ENCODE measurements around the gene NTHL1.
A peak's percentile ranks its signal among the peaks of the same experiment; 100 is the strongest.

The NTHL1 gene

DNA sequence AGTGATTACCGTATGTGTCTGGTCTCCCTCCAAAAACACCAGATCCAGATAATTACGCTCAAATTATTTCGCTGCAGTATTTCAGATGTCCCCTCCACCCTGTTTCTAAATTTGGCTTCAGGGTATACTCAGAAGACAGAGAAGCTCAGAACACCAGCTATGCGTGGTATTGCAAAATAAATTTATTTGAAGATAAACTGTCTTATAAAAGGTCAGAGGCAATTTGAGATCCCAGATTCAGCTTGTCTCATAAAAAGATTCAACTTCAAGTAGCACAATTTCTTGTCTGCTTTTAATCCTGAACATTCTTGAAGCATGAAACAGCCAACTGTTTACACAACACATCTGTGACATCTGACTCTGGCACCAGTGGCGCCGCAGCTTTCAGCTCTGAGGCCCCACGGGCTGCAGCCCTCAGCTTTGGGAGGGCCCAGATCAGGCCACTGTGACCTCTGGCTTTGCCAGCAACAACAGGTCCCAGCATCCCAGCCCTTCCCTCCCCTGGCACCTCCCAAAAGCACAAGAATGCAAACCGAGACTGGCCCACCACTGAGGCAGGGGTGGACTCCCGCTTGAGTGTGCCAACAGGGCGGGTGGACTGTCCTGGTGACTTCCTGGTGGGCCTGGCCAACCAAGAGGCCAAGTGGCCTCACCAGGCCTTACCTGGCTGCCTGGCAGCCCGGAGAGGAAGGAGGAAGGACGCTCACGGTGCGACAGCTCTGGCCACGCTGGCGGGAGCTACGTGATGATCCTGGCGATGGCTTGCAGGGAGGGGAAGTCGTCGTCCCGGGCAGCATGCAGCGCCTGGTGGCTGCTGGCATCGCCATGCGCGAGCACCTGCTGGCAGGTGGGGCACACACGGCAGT is 49.9 kb downstream of the NTHL1 start:
- no peak for DNase-seq (ENCODE audit: low read depth)
- H3K4me3 ChIP-seq (ENCODE audit: low read depth, low read length): no peak overlapping the region
- TF ChIP-seq, protein P1, sequence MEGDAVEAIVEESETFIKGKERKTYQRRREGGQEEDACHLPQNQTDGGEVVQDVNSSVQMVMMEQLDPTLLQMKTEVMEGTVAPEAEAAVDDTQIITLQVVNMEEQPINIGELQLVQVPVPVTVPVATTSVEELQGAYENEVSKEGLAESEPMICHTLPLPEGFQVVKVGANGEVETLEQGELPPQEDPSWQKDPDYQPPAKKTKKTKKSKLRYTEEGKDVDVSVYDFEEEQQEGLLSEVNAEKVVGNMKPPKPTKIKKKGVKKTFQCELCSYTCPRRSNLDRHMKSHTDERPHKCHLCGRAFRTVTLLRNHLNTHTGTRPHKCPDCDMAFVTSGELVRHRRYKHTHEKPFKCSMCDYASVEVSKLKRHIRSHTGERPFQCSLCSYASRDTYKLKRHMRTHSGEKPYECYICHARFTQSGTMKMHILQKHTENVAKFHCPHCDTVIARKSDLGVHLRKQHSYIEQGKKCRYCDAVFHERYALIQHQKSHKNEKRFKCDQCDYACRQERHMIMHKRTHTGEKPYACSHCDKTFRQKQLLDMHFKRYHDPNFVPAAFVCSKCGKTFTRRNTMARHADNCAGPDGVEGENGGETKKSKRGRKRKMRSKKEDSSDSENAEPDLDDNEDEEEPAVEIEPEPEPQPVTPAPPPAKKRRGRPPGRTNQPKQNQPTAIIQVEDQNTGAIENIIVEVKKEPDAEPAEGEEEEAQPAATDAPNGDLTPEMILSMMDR (conservative IDR thresholded peaks at IDR 0.05; ENCODE audit: low read depth, low read length): no peak

DNA sequence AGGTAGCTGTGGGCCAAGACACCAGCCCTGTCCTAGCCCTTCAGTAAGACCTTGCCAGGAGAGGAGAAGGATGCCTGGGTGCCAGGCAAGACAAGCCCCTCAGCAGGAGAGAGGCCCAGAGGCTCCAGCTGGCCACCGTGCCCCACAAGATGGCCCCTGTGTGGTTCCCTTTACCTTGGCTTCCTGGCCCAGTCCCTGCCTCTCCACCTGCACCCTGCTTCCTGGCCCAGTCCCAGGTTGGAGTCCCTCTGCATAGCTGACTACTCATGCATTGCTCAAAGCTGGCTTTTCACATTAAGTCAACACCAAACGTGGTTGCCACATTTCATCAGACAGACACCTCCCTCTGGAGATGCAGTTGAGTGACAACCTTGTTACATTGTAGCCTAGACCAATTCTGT is 53.9 kb downstream of the NTHL1 start:
- H3K4me3 ChIP-seq (ENCODE audit: low read depth, low read length): no peak overlapping the region
- peak; percentile 43 for DNase-seq (ENCODE audit: low read depth)
- TF ChIP-seq, protein P1 (conservative IDR thresholded peaks at IDR 0.05; ENCODE audit: low read depth, low read length): no peak

DNA sequence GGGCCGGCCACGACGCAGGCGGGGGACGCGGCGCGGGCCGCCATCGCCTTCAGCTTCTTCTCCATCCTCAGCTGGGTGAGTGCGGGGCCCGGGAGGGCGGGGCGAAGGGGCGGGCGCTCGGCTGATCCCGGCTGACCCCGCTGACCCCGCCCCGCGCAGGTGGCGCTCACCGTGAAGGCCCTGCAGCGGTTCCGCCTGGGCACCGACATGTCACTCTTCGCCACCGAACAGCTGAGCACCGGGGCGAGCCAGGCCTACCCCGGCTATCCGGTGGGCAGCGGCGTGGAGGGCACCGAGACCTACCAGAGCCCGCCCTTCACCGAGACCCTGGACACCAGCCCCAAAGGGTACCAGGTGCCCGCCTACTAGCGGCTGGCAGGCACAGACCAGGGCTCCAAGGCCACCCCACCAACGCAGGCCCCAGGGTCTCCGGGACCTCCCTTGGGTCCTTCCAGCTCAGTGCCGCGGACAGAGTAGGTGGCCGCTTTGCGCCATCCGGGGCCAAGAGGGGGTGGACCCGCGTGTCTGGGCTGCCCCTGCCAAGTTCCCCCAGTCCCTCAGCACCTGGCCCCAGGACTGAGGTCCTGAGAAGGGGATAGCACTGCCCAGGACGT is 54.8 kb downstream of the NTHL1 start:
- no peak overlapping the region for H3K4me3 ChIP-seq (ENCODE audit: low read depth, low read length)
- TF ChIP-seq, protein P1 (conservative IDR thresholded peaks at IDR 0.05; ENCODE audit: low read depth, low read length): no peak
- DNase-seq (ENCODE audit: low read depth): no peak

DNA sequence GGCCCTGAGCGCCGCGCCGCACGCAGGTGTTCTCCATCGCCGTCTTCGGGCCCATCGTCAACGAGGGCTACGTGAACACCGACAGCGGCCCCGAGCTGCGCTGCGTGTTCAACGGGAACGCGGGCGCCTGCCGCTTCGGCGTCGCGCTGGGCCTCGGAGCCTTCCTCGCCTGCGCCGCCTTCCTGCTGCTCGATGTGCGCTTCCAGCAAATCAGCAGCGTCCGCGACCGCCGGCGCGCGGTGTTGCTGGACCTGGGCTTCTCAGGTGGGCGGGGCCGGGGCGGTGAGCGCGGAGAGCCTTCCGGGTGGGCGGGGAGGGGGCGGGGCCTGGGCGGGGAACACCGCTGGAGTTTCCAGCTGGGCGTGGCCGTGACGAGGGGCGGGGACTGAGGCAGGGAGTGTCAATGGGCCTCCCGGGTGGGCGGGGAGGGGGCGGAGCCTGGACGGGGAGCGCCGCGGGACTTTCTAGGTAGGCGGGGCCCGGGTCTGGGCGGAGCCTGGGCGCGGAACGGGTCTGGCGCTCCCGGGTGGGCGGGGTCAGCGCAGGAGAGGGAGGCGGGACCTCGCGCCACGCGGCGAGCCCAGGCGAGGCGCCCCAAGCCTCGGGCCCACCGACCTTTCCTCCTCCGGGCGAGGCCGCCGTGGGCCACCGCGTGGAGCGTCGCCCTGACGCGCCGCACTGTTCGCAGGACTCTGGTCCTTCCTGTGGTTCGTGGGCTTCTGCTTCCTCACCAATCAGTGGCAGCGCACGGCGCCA is 55.5 kb downstream of the NTHL1 start:
- peak overlapping the region; percentile 40 for H3K4me3 ChIP-seq (ENCODE audit: low read depth, low read length)
- TF ChIP-seq, protein P1 (conservative IDR thresholded peaks at IDR 0.05; ENCODE audit: low read depth, low read length): no peak
- peak; percentile 95 for DNase-seq (ENCODE audit: low read depth)

DNA sequence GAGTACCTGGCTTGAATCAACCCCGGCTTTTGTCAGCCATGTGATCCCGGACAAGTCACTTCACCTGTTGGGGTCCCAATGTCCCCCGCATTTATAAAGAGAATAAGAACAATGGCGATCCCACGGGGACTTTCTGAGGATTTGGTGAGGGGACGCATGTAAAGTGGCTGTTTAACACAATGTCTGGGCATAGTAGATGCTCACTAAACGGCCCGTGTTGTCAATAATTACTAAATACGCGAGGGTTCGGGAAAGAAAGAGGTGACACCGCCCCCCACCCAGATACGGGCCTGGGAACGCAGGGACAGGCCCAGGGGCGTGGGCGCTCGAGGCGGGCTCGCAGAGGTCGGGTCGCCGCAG is 56.1 kb downstream of the NTHL1 start:
- TF ChIP-seq, protein P1 (conservative IDR thresholded peaks at IDR 0.05; ENCODE audit: low read depth, low read length): no peak
- peak overlapping the region; percentile 40 for H3K4me3 ChIP-seq (ENCODE audit: low read depth, low read length)
- DNase-seq (ENCODE audit: low read depth): no peak

DNA sequence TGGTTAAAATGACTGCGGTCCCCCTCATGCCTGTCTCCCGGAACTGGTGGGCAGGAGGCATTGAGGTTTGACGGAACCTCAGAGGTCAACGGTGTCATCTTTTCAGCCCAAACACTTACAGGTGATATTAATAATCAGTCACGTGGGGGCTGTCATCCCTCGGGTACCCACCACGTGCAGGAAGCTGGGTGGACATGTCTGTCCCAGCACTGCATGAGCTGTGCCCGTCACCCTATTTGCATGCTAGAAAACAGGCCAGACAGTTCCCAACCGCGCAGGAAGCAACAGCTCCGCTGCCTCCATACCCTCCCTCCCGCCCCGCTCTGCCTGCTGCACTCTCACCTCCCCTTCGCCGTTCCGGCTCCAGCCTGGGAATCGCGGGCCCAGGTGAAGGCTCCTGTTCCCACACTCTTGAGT is 56.5 kb downstream of the NTHL1 start:
- DNase-seq (ENCODE audit: low read depth): no peak
- TF ChIP-seq, protein P1 (conservative IDR thresholded peaks at IDR 0.05; ENCODE audit: low read depth, low read length): no peak
- H3K4me3 ChIP-seq (ENCODE audit: low read depth, low read length): no peak overlapping the region

All from choroid plexus epithelial cell (primary cell).